LNCaP clone FGC (cell line): ENCODE data around the gene HOXD13.

Experiments
- DNase-seq: peaks from one replicate; pipeline ENCODE4 v3.0.0-alpha.2; 2011; ENCODE audit warnings: low read depth
- H3K4me3 ChIP-seq: 2 replicates; pipeline ENCODE4 v1.5.1; 2011; ENCODE audit warnings: mild to moderate bottlenecking, low read depth, low read length, control low read depth
- CTCF ChIP-seq: IDR thresholded peaks from 2 replicates; pipeline ENCODE4 v1.5.1; 2012; ENCODE audit warnings: mild to moderate bottlenecking; ENCODE audit not compliant: control insufficient read depth, insufficient read depth; ENCODE audit errors: extremely low read depth

Gene HOXD13

DNA sequence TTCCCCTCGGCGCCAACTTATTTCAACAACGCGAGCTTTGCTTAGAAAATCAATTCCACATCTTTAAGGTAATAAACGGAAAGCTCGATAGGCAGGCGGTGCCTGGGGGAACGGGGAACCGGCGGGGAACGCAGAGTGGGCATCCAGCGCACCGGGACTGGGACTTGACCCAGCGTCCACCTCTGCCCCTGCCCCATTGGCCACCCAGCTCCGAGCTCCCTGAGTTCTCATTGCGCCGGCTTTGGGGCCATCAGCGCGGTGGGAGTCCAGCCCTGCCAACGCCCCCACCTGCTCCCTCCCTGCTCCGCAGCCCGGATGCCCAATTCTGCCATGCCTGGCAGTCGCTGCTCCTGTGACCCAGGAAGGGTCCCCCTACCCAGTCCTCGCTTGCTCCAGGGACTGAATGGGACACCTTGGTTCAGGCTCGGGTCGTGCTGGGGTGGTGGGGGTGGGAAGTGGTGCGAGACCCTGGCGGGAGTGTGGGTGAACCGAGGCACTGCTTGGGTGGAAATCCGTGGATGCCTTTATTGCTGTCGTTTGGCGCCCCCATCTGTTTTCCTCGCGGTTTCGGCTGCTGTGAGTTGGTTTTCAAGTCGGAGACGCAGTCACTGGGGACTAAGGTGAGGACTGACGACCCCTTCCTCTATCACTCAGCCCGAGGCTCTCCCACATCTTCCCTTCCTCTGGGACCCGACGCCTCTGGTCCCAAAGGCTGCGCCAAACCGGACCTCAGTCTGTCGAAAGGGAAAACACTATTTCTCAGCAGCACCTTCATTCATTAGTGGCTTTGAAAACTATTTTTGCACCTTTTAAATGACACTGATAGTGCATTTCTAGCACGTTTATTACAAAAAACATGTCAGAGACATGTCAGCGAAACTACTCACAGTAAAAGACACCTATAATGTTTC is 6.4 kb upstream of the HOXD13 start:
- peak; percentile 75 for TF ChIP-seq CTCF
- DNase-seq = no peak
- H3K4me3 ChIP-seq = no peak overlapping the region

GRCh38 chr2:176087330-176088047 is 5.0 kb upstream of the HOXD13 start:
- H3K4me3 ChIP-seq = no peak overlapping the region

DNA sequence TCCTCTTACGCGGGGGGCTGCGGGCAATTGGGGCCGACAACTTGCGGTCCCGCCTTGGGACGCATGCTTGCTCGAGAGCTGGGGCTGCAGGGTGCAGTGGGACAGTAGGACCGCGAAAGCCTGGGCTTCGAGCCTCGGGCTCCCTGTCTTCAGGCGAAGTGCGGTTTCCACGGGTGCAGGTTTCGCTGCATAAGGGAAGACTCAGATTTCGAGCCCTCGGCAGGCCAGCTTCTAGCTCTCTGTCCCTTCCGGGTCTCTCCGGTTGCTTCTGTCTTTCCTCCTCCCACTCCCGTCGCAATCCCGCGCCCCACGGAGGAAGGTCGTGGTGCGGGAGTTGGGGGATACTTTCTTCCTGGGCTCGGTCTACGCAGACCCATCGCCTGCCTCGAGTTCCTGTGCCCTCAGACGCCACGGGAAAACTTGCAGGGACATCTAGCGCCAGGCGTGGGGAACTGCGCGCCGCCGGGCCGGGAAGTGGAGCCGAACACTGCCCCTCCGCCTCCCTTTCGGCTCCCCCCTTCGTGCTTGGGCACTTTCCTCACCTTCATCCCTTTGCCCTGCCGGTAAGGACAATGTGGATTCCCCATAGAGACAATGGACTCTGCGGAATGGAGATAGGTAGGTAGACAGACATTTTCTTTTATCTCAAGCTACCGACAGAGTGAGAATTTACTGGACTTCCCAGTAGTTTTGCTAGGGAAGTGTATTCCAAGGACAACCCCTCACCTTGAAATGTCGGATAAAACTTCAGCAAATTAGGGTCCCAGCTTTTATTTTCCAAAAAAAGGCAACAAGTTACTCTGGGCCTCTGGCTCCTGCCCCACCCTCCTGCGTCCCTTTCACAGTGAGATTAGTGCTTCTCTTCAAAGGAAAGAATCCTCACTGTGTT is 4.2 kb upstream of the HOXD13 start:
- DNase-seq = no peak
- no peak overlapping the region; the same call in 1 of the 2 replicates for H3K4me3 ChIP-seq
- peak; percentile 86 for TF ChIP-seq CTCF

More at GRCh38 chr2:176087330-176088047, 5.0 kb upstream of the HOXD13 start:
- TF ChIP-seq CTCF = no peak
- DNase-seq = no peak

DNA sequence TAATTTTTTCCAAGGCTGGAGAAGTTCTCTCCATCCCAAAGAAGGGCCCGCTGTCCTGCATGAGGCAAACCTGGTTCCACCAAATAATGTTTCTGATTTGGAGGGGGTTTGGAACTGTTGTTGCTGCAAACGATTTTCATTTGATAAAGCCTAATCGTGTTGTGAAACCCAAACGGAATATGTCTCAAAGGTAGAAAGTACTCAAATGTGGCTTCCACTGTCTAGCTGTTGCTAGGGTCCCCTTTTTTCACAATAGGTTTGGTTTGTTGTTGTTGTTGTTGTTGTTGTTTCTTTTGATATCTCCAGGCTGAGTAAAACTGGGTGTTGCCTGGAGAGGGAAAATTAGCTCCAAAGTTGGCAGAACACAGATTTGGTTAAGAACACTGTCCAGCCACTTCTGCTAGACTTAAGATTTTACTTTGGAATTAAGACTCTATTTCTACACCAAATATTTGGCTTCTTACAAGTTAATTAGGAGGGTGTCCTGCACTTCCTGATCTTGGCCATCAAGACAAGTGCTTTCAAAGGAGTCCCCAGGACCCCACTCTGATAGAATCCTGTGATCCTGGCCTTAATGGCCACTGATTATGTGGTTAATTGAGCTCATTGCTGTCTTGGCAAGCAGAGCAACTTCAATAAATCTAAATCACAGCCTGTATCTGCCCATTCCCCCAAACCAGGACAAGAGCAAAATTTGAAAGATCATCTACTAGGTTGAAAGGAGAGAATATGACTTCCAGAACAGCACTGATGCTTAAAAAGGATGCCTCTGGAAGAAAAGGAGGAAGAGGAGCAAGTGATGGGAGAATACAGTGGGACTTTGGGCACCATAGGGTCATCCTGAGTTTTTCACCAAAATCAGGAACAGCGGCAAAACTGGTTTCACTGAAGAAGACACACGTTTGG is 3.3 kb upstream of the HOXD13 start:
- no peak for TF ChIP-seq CTCF
- no peak for DNase-seq
- H3K4me3 ChIP-seq = no peak overlapping the region

GRCh38 chr2:176089843-176090395 is 2.6 kb upstream of the HOXD13 start:
- DNase-seq = no peak
- no peak overlapping the region for H3K4me3 ChIP-seq
- no peak for TF ChIP-seq CTCF

DNA sequence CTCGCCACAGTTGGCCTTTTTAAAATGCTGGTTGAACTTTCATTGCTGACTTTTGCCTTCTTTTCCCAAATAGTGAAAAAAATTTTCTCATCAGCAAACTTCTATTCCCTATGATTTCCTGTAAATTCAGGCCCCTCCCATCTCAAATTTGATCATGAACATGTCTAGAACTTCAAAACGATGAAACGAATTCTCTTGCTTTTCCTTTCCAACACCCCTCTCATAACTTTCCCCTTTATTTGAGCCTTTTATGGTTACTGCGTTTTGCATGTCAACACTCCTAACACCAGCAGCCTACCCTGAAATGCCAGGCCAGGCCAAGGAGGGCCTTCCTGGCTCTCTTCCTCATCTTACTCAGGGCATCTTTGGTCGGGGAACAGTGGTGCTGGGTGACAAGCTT is 1.7 kb upstream of the HOXD13 start:
- H3K4me3 ChIP-seq = no peak overlapping the region
- TF ChIP-seq CTCF = no peak
- DNase-seq = no peak
